GM18867 (cell line): Measurements from ENCODE around the gene WNK2.

ENCODE experiments used
- ATAC-seq: cut with Tn5 transposase; IDR thresholded peaks from one replicate; pipeline ENCODE4 v1.9.1; 2021; ENCODE audit warnings: mild to moderate bottlenecking, moderate library complexity; ENCODE audit not compliant: unreplicated experiment

Gene WNK2

DNA sequence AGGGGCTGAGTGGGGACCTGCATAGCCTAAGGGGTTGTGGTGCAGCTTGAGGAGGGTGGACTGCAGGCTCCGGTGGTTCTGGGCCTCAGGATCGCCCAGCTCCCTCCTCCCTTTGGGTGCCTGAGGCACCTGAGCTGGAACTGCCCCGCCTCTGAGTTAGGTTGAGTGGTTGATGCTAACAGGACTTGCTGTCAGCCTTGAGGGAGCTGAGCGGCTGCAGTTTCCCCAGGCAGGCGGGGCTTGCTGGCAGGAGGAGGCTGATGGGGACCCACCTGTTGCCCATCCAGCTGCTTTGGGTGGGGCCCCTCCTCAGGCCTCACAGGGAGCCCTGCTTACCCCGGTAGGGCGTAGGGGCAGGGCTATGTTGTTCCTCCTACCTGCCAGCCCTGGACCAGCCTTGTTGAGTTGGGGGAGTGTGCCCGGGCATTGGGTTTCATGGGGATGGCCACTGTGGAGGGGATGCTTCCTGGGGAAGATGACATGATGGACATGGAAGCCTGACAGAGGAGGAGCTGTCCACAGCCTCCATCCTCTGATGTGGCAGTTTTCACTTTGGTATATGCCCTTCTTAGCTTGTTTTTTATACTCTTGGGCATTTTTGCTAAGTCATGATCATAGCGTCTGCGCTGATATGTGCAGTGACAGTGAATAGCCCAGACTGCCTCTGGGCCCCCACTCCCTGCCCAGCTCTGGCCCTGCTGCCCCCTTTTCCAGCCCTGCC is 14.3 kb downstream of the WNK2 start:
- ATAC-seq = no peak

DNA sequence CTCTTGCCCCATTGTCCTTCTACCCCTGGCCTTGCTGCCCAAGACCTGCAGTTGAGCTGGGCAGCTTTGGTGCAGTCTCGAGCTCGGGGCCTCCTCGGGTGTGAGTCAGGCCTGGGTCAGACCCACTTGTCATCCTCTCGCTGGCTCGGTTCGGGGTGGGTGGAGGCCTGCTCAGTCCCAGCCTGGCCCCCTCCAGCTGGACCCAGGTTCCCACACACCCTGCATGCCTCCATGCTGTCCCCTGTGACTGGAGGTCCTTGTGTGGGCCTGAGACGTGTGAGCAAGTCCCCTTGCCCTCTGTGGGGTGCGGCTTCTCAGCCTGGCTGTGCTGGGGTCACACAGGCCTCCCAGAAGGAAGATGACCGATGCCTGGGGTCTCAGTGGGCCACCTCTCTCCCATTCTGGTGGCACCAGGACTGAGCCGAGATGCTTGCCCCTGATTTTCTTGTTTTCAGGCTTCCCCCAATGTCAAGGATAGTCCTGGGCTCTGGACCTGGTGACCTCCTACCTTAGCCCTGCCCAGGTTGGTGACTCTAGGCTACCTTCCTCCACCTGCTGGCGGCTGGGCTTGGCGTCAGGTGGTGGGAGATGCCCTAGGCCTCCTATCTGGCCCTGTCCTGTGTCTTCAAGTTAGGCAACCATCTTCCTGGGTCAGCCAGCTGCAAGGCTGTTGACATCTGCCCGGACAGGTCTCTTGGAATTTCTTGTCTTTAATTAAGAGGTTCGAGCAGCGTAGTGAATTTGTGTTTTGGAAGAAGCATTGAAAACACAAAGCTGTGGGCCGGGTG is 15.1 kb downstream of the WNK2 start:
- ATAC-seq = no peak

DNA sequence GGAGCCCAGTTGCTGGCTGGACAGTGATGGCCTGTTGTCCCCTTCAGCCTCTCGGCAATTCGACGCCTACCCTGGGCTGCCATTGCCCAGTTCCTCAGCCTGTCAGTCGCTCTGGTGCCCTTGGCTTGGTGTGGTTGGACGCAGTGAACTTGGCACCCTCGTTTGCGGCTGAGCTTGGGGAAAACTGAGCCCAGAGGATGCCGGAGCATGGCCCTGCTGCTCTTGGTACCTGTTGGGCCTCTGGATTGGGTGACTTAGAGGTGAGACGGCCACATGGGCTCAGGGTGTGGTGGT is 16.5 kb downstream of the WNK2 start:
- ATAC-seq = no peak

DNA sequence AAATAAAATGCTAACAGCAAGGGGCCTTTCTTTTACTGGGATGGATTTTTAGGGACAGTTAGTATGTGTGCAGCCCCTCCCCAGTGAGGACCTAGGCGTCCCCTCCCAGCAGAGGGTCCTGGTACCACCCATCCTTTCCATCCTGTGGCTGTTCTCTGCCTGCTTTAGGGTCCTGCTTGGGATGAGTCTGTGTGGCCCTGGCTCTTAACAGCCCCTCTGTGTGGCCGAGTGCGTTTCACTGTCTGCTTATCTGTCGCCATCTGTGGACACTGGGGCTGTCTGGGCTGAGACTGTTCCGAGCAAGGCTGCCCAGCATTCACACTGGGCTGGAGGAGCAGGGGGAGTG is 17.0 kb downstream of the WNK2 start:
- no peak for ATAC-seq

DNA sequence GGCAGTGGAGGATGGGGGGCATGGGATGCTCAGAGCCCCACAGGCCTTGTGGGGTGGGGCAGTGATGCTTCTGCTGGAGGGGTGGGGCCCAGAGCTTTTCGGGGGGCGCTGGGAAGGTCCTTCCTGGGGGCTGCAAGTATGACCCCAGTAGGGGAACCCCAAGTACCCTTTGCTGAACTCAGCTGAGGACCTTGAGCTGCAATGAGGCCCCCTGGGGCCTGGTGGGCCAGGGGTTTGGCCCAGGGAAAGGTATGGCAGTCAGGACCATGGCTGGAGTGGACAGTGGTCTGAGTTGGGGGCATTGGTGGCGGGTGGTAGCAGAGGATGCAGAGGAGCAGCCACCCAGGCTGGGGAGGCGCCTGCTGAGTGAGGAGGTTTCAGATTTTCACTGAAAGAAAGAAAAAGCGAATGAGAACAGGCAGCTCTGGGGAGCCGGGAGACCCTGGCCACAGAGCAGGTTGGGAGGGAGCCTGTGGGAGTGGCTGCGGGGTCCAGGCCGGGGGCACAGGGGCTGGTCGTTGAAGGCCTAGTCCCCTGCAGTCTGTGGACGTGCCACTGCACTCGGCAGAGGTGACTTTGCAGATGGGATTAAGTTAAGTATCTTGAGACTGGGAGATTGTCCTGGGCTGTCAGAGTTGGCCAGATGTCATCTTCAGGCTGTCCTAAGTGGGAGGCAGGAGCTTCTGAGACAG is 19.2 kb downstream of the WNK2 start:
- no peak for ATAC-seq

DNA sequence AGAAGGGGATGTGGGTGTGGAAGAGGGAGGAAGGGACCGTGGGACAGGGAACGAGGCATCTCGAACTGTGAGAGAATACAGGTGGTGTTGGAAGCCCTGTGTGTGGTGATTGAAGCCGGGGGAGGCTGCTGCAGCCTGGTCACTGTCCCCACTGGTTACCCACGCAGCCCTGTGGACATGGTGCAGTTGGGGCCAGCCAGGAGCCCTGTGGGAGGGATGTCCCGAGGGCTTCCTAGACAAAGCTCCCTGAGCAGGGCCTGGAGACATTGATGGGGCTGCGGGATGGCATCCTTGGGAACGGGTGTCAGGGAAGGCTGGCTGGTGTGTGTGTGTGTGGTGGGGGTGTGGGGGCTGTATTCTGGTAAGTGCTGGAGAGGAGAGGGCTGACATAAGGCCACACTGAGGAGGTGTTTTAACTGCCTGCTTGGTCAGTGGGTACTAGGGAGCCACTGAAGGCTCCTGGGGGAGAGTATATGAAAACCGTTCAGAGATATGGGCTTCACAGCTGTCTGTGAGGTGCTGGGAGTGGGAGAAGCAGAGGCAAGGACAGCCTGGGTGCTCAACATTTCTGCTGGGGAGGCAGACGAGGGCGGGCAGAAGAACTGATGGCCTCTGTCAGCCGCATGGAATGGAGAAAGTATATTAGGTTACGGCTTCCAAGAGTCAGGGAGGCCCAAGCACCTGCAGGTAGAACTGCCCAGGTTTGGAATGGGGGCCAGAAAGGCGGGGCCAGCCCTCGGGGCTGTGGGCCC is 20.0 kb downstream of the WNK2 start:
- ATAC-seq = no peak

DNA sequence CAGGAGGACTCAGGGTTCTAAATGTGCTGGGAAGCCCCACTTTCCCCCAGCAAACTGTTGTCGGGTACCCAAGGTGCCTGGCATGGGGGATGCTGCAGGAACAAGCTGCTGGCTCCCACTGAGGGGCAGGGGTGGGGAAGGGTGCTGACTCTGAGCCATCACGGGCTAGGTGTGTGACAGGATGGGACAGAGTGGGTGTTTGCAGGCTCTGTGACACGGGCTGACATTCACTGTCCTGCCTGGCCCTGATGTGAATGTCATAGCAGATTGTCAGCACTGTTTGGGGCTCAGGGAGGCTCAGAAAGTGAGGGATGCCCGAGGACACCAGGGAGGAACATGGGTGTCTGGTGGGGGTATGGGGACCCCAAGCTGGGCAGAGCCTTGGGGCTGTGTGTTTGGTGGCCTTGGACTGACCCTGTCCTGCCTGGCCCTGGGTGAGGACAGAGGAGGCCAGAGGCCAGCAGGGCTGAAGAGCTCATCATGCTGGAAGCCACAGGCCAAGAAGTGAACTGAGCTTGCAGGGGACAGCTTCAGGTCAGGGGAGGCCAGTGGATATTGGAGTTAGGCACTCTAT is 20.6 kb downstream of the WNK2 start:
- ATAC-seq = no peak

DNA sequence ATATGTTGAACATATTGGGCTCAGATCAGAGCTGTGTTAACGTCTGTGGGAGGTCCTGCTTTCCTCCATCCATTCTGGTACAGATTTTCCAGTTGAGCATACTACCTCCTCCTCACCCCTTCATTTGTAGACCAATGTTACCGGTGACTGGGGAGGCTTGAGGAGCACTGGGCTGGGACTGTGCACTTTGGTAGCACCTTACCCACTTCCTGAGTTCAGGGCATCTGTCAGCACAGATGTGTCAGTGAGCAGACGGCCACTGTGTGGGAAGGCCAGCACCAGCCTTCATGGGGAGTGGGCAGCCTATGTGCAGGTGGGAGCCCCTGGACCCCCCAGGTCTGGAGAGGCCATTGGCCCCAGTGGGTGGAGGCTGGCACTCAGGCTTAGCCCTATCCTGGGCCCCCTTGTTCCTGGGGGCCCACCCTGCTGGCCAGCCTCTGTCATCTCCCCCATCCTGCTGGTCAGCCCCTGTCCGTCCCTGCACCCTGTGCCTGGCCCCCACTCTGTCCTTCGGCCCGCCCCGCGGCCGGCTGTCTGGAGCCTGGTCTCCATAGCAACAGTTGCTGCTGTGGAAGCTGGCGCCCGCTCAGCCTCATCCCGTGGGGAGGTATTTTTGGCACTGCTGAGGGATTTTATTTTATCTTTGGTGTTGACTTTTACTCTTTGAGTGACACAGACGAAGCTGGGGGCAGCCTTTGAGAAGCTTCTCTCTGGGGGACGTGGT is 21.3 kb downstream of the WNK2 start:
- no peak for ATAC-seq

DNA sequence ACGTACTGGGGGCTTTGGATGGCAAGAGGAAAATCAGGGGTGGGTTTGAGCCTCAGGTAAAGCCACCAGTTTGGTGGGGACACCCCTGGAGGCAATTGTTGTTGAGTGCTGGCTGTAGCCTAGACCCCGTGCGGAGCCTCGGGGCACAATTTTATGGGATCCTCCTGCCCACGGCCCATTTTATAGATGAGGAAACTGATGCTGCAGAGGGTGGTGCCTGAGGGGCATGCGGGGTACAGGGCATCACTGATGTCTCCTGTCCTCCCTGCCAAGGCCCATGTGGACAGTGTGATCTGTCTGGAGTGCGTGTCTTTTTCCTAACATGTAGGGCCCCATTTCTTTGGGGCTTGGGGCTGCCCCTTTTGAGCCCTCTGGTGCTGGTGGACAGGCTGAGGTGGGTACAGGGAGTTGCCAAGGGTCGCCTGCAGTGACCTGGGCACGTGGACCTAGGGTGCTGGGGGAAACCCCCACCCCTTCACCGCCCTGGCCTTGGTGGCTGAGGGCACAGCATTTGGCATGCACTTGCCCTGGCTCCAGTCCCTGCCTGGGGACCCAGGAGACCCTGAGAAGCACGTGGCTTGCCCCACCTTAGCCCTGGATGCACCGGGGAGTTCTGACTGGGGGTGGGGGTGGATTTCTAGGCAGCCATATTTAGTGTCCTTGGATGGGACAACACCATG is 22.1 kb downstream of the WNK2 start:
- ATAC-seq = no peak

DNA sequence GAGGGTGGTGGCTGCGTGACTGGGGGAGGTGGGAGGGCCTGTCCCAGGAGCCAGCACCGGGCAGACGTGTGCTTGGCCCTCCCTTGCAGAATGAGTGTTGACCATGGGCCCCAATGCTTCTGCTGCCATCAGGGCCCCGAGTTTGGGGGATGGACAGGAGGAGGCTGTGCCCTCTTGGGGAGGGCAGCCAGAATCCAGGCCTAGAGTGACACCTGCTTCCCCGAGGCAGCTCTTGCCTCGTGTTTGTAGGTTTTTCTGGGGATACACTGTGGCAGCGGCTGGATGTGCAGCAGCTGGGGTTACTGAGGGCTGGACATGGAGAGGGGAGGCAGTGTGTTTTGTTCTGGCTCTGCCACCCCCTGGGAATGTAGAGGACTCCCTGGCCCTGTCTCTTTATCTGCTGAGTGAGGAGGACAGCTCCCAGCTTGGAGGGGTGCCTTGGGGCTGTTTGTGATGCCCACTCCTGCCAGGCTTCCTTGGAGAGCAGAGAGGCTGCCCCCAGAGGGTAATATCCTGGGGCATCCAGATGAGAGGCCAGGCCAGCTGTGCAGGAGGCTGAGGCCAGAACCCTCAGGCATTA is 22.7 kb downstream of the WNK2 start:
- no peak for ATAC-seq

DNA sequence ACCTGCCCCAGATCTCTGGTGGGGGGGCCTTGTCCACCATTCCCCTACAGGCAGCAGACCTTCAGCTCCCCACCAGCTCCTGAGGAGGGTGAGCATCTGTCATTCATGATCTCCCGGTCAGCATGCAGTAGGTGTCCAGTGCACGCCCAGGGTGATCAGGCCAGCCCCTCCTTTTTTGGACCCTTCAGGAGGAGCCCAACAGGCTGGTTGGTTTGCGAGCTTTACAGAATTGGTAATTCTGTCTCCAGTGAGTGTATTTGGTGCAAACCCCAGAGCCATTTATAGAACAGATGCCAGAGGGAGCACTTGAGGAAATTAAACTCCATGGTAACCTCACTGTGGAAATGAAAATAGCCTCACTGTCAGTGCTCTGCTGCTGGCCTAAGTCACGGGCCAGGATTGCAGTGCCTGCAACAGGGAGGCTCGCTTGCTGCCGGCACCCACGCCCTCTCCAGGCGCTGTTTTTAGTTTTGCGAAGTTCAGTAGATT is 23.4 kb downstream of the WNK2 start:
- no peak for ATAC-seq

DNA sequence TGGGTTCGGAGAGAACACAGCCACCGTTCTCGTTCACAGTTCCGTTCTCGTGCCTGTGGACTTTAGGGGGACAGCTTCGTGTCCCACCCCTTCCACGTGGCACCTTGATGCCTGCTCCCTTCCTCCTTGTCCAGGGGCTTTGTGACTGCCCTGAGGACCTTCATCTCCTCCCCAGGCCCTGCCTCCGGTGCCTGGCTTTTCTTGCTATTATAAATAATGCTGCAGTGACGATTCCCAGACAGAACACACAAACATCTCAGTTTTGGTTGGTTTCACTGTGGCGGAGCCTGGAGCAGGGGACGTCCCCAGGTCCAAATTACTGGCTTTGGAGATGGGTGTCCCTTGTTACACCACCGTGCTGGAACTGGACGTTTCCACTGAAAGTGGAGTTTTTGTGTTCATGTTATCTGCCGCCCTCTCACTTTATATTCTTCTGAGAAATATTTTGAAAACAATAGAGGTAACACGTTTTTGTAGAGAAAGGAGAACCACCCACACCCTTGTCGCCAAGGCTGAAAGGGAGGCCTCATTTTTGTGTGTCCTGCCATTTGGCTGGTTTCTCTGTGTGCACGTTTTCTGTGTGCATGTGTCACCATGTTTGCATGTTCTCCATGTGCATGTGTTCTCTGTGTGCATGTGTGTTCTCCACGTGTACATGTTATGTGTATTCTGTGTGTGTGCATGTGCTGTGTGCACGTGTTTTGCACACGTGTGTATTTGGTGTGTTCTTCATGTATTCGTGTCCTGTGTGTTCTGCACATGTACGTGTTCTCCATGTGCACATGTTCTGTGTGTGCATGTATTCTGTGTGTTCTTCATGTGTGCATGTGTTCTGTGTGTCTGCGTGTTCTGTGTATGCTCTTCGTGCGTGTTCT is 24.2 kb downstream of the WNK2 start:
- ATAC-seq = no peak

DNA sequence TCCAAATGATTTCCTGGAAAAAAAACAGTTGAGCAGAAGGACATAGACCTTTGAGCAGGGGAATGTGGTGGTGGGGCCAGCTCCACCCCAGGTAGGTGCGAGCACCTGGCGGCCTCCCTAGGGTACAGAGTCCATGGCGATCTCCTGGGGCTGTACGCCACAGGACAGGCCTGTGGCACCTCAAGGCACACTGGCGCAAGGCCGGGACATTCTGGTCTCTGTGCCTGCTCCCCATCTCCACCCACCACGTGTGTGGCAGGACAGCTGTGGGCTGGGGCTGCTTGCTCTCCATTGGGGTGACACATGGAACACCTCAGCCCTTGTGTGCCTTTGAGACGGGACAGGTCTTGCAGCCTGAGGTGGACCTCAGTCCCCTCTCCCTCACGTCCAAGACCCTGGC is 25.2 kb downstream of the WNK2 start:
- ATAC-seq = no peak

DNA sequence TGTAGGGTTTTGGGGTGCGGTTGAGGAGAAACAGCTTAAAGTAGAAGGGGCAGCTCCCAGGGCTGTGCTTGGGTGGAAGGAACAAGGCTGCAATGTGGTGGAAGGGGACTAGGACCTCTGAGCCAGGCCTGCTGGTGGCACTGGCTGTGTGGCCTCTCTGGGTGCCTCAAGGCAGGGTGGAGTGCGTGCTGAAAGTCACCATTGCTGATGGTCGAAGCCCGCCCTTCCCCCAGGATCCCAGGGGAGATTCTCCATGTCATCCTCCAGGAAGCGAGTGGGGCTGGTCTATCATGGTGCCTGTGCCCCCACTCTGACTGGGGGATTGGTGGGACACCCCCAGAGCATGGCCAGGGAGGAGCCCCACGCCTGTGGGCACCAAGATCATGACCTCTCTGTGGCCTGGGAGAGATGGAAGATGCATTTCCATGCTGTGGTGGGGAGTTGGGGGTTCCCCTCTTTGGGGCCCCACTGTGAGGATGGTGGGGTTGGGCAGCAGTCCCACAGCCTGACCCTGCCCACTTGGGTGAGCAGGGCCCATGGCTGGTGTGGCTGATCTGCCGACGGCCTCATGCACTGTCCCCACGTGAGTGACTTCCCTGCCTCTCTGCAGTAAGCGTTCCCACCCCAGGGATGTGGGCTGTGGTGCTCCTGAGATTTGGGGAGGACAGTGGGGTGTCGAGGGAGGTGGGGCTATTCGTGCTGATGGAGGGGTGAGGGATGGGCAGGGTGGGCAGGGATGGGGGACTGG is 25.8 kb downstream of the WNK2 start:
- no peak for ATAC-seq

DNA sequence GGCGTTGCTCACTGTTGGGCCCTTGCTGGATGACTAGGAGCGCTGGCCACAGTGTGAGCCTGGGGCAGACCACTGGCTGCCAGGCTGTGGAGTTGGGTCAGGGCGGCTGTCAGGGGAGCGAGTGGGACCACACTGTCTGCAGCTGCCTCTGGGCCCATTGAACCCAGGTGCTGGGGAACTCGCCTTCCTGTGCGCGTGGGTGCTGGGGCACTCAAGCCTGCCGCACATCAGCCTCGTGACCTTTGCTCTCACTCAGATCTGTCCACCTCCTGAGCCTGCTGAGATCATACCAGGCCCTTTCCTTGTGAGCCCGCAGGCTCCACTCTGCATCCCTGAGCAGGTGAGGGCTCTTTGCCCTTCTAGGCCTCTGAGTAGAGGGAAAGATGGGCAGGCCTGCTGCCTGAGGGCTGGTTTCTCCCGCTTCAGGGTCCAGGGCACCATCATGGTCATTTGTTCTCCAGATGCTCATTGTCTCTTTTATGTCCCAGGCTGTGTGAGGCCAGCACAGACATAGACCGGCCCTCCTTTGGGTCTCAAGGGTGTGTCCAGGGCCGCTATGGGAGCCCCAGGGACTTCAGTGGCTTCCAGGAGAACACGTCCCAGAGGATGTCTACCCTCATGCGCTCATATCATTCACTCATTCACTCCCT is 26.5 kb downstream of the WNK2 start:
- ATAC-seq = no peak

DNA sequence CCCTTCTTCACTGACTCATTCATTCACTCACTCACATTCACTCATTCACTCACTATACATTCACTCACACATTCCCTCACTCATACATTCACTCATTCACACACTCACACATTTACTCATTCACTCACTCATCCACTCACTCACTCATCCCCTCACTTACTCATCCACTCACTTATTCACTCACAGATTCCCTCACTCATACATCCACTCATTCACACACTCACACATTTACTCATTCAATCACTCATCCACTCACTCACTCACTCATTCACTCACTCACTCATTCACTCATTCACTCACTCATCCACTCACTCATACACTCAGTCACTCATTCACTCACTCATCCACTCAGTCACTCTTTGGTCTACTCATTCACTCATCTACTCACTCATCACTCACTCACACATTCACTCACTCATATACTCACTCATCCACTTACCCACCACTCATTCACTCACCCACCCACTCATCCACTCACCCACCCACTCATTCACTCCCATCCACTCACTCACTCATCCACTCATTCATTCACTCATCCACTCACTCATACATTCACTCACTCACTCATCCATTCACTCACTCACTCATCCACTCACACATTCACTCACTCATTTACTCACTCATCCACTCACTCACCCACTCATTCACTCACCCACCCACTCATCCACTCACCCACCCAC is 27.2 kb downstream of the WNK2 start:
- no peak for ATAC-seq

DNA sequence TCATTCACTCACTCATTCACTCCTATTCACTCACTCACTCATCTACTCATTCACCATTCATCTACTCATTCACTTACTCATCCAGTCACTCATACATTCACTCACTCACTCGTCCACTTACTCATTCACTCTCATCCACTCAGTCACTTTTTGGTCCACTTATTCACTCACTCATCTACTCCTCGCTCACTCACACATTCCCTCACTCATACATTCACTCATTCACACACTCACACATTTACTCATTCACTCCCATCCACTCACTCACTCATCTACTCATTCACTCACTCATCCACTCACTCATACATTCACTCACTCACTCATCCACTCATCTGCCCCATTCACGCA is 27.7 kb downstream of the WNK2 start:
- no peak for ATAC-seq
